LHCN-M2 (cell line): Measurements from ENCODE around the gene BCLAF1. TPM values are rescaled to one million over a fixed set of nuclear protein-coding genes. Genes with fewer than 3 reads are reported as not detected.
"Not testable (repeated sequence)": the region's sequence is repeated elsewhere in the genome, so short reads cannot be mapped to it uniquely, and the experiment has no call there.

Experiments used
- DNase-seq: peaks from one replicate; pipeline ENCODE4 v3.0.0-alpha.2; 2012; ENCODE audit warnings: low read depth
- total RNA-seq: library from RNA; depleted of rRNA; stranded (reverse); fragments of >200 nt; gene quantifications from 2 replicates; pipeline ENCODE4 v1.2.3, GENCODE V29; 2014

BCLAF1 gene
- total RNA-seq, 1 experiment from 2014 or later = 95.9 TPM

DNA sequence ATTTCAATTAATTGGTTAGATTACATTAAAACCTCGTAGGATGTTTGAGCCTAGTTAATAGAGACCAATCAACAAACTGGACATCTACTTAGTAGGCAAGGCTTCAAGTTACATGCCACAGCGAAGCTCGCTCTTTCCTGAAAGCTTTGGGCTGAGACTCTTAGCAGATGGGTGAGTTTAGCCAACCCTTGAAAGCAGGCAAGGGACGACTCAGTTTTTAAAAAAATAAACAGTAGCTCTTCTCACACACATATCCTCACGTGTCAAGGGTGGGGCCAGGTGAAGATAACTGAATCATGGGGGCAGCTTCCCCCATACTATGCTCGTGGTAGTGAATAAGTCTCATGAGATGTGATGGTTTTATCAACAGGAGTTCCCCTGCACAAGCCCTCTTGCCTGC, 40.3 kb downstream of the BCLAF1 start:
- peak; percentile 27 for DNase-seq

DNA sequence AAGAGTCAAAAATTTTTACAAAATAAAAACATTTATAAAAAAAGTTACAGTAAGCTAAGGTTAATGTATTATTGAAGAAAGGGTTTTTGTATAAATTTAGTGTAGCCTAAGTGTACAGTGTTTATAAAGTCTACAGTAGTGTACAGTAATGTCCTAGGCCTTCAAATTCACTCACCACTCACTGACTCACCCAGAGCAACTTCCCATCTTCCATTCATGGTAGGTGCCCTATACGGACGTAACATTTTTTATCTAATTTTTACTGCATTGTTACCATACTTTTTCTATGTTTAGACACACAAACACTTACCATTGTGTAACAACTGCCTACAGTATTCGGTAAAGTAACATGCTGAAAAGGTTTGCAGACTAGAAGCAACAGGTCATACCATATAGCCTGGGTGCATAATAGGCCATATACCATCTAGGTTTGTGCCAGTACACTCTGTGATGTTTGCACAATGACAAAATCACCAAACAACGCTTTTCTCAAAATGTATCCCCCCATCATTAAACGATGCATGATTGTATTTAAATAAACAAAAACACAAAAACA, 45.5 kb downstream of the BCLAF1 start:
- no peak for DNase-seq

DNA sequence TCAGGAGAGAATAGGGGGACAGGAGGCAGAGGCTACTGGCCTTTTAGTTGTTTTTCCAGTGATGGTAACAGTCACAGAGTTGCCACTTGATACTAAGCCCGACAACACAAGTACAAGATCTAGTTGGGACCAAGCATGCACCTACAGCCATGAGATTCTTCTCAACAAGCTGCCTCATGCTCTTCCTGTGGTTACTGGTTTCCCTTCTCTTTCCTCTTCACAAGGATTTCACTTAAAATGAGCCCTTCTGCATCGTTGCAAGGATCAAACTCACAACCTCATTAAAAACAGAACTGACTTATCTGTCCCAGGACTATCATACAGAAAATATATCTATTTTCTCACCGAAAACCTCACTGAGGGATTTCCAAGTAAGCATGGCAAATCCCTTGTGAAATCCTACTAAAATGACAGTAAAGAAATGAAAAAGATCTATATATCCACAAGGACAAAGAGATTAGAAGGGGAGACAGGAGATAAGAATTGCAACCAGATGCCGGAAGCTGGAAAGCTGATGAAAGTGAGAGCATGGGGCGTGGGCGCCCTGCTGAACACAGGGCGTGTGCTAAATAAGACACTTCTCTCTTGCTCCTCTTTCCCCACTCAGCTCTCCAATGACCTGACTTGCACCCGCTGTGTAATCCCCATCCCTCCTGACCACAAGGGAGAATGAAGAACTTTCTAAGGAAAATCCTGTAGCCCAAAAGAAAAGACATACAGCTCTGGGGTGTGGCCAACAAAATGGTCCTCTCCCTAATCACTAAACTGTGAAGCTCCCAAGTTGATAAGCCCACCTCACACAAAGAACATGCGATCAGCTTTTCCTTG, 53.0 kb downstream of the BCLAF1 start:
- no peak for DNase-seq

DNA sequence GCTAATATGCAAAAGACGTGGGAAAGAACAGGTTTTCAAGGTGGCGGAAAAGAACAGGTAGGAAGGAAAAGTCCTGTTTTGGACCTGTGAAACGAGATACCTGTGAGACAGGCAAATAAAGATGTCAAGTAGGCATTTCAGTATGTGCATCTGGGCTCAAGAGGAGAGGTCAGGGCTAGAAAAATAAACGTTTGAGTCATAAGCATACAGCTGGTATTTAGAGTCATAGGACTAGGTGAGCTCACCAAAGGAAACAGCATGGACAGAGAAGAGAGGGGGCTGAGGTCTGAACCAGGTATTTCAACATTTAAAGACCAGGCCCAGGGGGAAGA, 54.4 kb downstream of the BCLAF1 start:
- DNase-seq = peak; percentile 26

DNA sequence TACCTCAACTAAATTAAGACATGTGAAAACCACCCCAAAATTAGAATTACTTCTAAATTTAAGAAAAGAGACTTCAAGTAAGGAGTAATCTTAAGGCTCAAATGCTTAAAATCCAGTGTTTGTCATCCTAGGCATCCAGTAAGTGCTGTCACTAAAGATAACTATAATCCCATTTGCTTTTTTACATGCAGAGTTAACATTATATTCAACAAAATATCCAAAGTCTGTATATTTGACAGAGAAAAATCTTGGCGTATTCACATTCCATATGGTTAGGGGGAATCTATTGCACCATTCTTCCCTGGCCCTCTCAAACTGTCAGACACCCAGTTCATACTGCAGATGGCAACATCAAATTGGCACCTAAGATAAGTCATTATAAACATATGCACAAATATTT, 56.9 kb downstream of the BCLAF1 start:
- DNase-seq = no peak

DNA sequence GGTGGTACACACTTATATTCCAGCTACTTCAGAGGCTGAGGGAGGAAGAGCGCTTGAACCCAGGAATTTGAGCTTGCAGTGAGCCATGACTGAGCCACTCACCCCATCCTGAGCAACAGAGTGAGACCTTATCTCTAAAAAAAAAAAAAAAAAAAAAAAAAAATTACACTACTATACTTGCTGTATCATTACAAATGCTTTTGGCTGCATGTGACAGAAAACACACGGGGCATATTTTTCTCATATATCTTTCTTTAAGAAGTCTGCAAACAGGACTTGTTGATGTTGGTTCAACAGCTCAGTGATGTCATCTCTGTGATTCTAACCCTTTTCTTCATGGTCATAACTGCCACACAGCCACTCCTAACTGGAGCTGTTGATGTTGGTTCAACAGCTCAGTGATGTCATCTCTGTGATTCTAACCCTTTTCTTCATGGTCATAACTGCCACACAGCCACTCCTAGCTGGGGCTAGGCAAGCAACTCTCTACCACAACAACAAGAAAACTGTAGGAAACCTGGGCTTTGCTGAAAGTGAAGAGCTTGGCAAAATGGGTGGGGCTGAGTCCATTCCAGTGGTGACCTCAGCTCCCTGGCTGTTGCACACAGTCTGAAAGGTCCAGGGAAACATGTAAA, 59.3 kb downstream of the BCLAF1 start:
- DNase-seq = no peak

DNA sequence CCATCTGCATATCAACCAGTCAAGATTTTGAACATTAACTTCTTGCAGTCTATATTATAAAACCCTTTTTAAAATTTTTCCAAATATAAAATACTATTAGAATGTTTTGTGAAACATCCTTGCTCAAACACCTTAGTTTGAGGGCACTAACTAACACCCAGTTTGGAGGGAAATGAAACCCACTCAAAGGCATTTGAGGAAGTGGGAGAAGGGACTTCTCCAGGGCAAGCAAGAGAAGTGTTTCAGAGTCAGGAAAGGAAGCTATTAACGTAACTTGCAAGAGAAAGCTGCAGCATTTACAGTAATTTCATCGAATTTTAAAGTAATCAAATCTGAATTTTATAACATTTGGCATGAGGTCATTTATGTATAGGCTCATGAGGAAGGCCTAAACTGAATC, 60.8 kb downstream of the BCLAF1 start:
- no peak for DNase-seq

DNA sequence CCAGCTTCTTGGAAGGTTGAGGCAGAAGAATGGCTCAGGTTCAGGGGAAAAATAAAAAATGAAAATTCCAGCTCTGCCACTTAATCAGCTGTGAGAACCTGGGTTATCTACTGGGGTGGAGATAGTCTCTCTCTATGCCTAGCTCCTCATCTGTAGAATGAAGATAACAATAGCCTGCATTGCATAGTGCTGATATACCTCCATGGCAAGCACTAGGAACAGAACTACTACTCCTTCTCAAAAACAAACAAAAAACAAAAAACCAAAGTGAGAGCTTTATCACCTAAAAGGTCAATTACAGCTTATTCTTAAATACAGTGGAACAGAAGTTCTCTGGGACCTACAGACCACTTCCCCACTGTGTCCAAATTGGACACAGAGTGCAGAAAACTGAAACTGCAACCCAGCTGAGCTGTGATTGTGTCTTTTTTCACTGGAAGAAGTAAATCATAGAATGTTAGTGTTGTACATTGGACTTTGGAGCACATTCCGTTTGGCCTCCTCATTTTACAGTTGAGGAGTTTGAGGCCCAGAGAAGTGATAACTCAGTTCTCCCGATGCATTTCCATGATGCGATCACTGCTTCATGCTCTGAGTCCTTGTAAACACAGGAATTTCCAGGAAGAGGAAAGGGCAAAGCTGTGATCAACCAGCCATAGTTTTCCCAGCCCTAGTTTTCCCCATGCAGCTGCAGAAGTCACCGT, 62.8 kb downstream of the BCLAF1 start:
- DNase-seq = no peak

DNA sequence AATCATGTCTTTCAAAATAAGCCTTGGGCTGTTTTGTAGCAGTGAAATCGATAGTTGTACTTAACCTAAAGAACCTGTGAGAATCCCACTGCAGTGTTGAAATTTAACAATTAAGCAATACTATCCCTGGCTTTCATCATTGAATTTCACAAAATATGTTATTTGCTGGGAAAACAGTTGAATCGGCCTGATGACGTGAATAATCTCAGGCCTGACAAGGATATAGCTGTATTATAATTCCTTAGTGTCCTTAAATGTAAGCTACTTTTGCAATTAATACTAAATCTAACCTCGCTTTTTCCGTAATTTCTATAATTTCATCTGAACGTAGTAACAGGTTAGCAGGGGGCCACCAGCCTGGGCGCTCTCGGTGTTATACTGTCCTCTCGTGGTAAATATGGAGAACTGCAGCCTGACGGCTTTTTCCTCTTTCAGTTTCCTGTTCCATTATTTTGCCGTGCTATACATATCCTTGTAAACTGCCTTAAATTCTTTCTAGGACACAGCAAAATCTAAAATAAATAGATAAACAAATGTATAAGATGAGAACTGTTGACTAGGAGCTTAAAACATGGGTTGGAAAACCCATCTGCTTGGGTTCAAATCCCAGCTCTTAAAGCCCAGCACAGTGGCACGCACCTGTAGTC, 63.5 kb downstream of the BCLAF1 start:
- peak; percentile 41 for DNase-seq

DNA sequence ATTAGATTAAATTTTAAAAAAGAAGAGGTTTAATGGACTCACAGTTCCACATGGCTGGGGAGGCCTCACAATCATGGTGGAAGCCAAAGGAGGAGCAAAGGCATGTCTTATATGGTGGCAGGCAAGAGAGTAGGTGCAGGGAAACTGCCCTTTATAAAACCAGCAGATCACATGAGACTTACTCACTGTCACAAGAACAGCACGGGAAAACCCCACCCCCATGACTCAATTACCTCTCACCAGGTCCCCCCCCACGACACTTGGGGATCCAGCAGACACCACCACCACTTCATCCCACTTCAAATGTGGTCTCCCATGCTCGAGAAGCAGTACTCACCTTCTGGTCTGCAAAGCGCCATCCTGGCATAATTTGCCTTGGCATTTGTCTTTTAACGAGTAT, 64.2 kb downstream of the BCLAF1 start:
- DNase-seq = no peak

DNA sequence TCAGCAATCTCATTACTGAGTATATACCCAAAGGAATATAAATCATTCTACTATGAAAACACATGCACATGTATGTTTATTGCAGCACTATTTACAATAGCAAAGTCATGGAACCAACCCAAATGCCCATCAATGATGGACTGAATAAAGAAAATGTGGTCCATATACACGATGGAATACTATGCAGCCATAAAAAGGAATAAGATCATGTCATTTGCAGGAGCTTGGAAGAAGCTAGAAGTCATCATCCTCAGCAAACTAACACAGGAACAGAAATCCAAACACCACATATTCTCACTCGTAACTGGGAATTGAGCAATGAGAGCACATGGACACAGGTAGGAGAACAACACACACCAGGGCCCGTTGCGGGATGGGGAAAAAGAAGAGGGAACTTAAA, 64.7 kb downstream of the BCLAF1 start:
- DNase-seq = not testable (repeated sequence)

DNA sequence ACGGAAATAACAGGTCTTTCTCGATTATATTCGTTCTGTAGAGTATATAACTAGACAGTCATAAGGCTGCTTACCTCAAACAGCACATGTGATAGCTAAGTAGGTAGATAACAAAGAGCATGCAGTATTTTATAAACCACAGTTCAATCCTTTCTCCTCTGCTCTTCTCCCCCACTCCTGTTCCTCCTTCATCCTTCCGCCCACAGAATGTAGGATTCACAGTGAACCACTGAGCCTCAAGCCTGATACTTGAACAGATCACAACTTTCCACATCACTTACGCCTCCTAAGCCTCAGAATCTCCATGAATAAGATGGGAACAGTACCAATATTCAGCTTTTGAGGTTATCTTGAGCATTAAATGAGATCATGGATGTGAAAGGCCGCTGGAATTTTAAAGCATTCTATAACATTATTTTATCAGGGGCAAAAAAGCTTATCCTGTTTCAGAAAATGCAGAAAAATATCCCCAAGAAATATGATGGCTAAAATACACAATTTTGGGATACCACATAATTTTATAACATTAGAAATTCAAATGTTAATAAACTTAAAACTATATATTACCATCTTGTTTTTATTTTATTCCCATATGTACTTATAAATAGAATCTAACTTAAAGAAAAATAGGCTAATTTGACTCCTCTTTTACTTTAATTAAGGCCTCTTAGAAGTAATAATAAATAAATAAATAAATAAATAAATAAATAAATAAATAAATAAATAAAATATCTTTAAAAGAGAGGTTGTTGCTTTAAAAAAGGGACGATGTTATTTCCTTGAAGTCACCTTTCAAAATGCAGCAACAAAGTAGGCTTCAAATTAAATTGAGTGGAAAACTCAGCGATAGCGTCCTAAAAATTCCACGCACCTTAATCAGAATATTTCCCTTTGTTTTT, 72.9 kb downstream of the BCLAF1 start:
- no peak for DNase-seq

DNA sequence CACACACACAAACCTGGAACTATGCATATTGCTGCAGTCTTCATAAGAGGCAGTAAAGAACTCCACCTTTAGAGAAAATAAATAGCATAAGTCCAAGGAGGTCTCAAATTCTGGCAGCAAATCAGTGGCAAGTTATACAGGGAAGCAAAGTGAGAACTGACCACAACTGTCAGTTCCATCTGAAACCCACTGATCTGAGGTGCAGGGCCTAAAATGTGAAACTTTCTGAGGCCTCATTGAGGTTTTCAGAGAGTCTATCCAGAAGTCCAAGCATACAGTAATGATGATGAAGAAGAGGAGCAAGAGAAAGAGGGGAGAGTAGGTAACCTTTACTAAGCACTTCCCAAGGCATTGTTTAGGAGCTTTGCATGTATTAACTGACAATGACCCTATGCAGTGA, 75.8 kb downstream of the BCLAF1 start:
- DNase-seq = no peak

DNA sequence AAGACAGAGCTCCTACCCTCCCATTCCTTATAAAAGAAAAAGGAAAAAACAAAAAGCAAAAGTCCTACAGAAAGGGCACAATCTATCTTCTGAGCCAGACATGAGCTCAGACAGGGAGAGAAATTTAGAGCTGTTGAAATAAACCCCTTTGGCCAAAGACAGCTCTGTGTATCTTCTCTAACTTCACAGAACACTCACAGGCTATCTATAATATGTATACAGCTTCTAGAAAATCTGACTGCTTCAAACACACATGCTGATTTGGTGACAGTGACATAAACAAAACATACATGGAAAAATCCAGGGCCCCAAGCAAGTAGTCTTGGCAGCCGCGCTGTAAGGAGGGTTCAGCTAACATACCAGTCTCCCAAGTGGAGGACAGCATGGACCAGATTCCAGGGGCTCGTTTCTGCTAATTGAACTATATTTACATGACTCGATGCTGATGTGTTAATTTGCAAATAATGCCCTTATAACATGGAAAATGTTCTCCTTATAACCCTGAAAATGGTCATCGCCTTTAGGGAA, 76.6 kb downstream of the BCLAF1 start:
- DNase-seq = no peak

DNA sequence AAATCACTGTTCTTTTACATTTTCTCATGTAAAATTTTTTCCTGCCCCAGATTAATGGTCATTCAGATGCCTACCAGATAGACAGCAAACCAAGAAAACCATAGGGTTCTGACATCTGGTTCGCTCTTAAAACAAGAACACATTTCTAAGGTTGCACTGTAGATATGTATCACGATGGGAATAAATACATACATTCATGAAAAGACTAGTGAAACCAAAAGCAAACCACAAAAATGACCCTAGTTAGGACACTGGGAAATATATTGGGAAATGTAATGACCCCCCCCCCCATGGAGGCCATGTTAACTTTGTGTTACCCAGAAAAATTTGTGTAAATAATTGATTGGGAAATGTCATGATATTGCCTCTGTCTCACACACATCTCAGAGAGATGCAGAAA, 77.0 kb downstream of the BCLAF1 start:
- no peak for DNase-seq

DNA sequence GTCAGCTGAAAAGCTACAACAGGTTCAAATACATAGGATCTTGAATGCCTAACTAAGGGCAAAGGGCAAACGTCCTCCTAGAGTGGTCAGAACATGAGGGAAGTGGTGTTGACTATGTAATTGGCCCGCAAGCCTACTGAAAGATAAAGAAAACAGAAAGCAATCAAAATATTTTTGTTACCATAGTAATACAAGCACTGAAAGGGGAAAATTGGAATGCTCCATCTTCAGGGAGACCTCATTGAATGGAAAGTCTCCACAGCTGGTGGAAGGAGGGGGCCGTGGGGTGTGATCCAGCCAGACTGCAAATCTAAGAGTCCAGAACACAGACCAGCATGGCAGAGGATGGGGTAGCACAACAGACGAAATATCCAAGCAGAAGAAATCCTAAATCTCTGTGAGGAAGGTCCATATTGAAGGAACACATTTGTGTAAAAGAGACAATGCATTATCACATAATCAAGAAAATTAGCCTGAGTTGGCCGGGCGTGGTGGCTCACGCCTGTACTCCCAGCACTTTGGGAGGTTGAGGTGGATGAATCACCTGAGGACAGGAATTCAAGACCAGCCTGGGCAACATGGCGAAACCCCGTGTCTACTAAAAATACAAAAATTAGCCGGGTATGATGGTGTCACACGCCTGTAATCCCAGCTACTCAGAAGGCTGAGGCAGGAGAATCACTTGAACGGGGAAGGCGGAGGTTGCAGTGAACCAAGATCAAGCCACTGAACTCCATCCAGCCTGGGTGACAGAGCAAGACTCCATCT, 79.1 kb downstream of the BCLAF1 start:
- DNase-seq = no peak

DNA sequence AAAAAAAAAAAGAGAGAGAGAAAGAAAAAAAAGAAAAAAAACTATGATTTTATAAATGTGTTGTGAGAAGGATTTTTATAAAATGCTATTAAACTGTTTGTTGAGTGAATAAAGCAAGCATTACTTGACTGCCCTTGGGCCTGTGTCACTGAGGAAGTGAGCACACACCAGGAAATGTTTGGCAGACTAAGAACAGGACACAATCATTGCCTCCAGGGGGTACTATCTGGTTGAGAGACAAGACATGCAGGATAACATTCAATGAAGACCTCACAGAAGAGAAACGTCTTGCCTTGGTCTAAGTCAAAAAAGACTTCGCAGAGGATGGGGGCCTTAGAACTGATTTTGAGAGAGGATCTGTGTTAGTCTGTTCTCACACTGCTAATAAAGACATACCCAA, 80.2 kb downstream of the BCLAF1 start:
- DNase-seq = no peak

DNA sequence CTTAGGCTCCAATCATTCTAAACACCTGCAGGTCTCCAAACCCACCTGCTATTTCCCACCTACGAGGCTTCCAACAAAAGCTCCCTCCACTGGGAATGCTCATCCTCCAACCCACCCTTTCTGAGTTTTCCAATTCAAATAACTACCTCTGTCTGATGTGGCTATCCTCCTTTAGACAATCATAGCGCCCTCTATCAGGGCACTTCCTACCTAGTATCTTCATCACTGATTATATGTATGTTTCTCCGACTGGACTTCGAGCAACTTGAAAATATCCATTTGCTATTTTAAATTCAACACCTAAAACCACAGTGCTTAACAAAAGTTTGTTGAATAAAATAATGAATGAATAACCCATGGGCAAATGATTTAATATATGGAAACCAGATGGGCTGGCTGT, 80.9 kb downstream of the BCLAF1 start:
- no peak for DNase-seq
